Subcutaneous abdominal adipose tissue (tissue), 5 donors: ENCODE results near the gene TSSC4.

Source experiments
- H3K27ac ChIP-seq: one replicate; pipeline ENCODE4 v1.7.0; 2013; ENCODE audit warnings: low read depth, mild to moderate bottlenecking, inconsistent platforms, low read length, moderate library complexity
- H3K27me3 ChIP-seq, 5 donors: one replicate each; pipeline ENCODE4 v1.7.0; 2013; ENCODE audit warnings: low read length in 5 of 5, inconsistent platforms in 1 of 5; ENCODE audit not compliant: control insufficient read depth in 5 of 5, insufficient read depth in 4 of 5
- H3K36me3 ChIP-seq, 5 donors: one replicate each; pipeline ENCODE4 v1.7.0; 2013; ENCODE audit warnings: low read length in 5 of 5; ENCODE audit not compliant: control insufficient read depth in 5 of 5, insufficient read depth in 5 of 5
- H3K4me1 ChIP-seq, 5 donors: one replicate each; pipeline ENCODE4 v1.7.0; 2013; ENCODE audit warnings: low read length in 5 of 5, mild to moderate bottlenecking in 3 of 5, moderate library complexity in 1 of 5; ENCODE audit not compliant: control insufficient read depth in 5 of 5, insufficient read depth in 5 of 5
- H3K4me3 ChIP-seq, 5 donors: one replicate each; pipeline ENCODE4 v1.7.0; 2013; ENCODE audit warnings: low read length in 5 of 5, low read depth in 1 of 5
- H3K9ac ChIP-seq, 5 donors: one replicate each; pipeline ENCODE4 v1.7.0; 2013; ENCODE audit warnings: low read length in 5 of 5, mild to moderate bottlenecking in 4 of 5, moderate library complexity in 3 of 5
- H3K9me3 ChIP-seq, 5 donors: one replicate each; pipeline ENCODE4 v1.7.0; 2013; ENCODE audit warnings: low read length in 5 of 5; ENCODE audit not compliant: control insufficient read depth in 5 of 5
- donor health status: healthy.
- donor health status: healthy.
- donor health status: healthy.
- donor health status: healthy.
- donor health status: healthy.

TSSC4 gene

GRCh38 chr11:2385156-2386151, 15.1 kb upstream of the TSSC4 start:
- H3K27ac ChIP-seq: no peak overlapping the region
- no peaks in the 10 kb centered on the region for H3K9me3 ChIP-seq
- peak overlapping the region in 2 of 5 donors; percentile 1 to 44 for H3K4me3 ChIP-seq
- peaks cover 29 to 97% (median 96%) of the 10 kb centered on the region in 5 donors for H3K4me1 ChIP-seq
- peaks cover 0 to 27% (median 23%) of the 10 kb centered on the region in 5 donors for H3K36me3 ChIP-seq
- H3K9ac ChIP-seq: peak overlapping the region in 1 of 5 donors; percentile 56
- no peaks in the 10 kb centered on the region for H3K27me3 ChIP-seq

DNA sequence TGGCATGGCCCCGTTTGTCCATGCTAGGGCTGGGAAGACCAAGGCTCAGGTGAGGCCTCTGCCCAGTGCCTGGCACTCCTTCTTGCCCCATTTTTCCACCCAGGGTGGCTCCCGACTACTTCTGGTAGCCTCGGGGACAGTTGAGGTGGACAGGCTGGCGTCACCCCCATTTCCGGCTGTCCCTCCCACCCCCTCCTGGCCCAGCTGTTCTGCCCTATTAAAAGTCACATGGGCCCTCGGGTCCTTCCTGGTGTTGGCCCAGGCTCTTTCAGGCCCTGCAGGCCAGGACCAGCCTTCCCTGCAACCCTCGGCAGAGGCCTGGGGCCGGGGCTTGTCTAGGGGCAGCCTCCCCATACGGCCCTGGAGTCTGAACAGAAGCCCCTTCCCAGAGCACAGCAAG, 14.0 kb upstream of the TSSC4 start:
- H3K4me3 ChIP-seq: peak overlapping the region in 2 of 5 donors; percentile 9 to 17
- peaks cover 23 to 92% (median 87%) of the 10 kb centered on the region in 5 donors for H3K4me1 ChIP-seq
- no peaks in the 10 kb centered on the region for H3K9me3 ChIP-seq
- H3K9ac ChIP-seq: peak overlapping the region in 2 of 5 donors; percentile 16 to 63
- H3K27me3 ChIP-seq: no peaks in the 10 kb centered on the region
- H3K27ac ChIP-seq: peak overlapping the region; percentile 29
- peaks cover 0 to 36% (median 32%) of the 10 kb centered on the region in 5 donors for H3K36me3 ChIP-seq

DNA sequence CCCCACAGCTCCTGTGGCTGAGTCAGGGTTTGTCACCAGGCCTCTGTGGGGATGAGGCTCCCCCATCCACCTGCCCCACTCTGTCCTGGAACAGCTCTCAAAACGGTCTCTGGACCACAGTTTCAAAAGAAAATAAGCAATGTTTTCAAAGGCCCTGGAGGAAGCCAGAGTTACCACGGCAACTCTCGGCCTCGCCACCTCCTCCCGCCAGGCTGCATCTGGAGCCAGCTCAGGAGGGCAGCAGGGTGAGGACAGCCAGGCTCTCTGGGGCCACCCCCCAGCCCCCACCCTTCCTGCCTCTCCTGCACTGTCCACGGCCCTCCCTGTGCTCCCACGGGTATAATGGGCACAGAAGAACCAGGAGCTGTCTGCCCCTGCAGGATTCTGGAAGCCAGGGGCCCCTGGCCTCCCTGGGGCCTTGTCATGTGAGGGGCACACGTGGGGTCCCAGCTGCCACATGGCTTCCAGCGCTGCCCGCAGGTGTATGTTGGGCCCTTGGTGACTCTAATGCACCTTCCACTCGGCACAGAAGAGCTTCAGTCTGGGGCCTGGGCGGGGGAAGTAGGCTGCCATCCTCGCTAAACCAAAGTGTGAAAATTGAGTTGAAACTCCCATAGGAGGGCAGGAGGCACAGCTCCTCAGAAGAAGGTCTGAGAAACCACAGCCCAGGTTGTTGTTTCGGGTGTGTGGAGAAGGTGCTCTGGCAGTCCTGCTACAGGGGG, 13.1 kb upstream of the TSSC4 start:
- no peaks in the 10 kb centered on the region for H3K27me3 ChIP-seq
- H3K36me3 ChIP-seq: peaks cover 0 to 41% (median 40%) of the 10 kb centered on the region in 5 donors
- no peaks in the 10 kb centered on the region for H3K9me3 ChIP-seq
- H3K9ac ChIP-seq: peak overlapping the region in 1 of 5 donors; percentile 63
- peaks cover 21 to 85% (median 82%) of the 10 kb centered on the region in 5 donors for H3K4me1 ChIP-seq
- peak overlapping the region; percentile 29 for H3K27ac ChIP-seq
- H3K4me3 ChIP-seq: peak overlapping the region in 1 of 5 donors; percentile 17

GRCh38 chr11:2388431-2389376, 11.8 kb upstream of the TSSC4 start:
- Histone ChIP-seq H3K9ac (peak overlapping the region in 1 of 5 donors; percentile 62), H3K4me1 (peaks cover 15 to 72% (median 69%) of the 10 kb centered on the region in 5 donors), H3K4me3 (peak overlapping the region in 1 of 5 donors; percentile 6), H3K27me3 (no peaks in the 10 kb centered on the region), H3K9me3 (no peaks in the 10 kb centered on the region), H3K36me3 (peaks cover 0 to 53% (median 51%) of the 10 kb centered on the region in 5 donors), H3K27ac (no peak overlapping the region)

DNA sequence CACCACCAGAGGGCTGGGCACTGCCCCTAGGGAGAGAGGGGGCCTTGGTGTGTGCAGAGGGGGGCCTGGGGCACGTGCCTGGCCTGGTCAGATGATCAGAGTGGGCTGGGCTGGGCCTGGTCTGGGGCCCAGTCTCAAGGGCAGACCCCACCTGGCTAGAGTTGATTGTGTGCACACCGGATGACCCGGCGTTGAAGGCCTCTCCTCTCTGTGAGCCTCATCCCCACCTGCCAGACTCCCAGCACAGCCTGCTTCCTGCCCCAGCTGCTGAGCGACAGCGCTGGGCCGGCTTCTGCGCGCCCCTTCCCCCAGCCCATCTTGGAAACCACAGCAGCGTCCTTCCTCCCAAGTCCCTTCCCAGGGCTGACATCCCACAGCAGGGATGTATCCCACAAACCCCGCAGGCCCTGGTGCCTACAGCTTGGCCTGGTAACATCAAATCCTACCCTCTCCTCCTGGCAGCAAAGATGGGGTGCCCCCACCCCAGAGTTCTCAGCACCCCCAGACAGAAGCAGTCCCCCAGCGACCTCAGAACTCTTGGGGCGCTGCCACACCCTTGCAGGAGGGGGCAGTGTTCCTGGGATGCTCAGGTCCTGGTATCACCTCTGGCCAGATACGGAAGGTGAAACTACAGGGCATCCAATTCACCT, 11.0 kb upstream of the TSSC4 start:
- Histone ChIP-seq H3K9ac (peak overlapping the region in 1 of 5 donors; percentile 62), H3K9me3 (no peaks in the 10 kb centered on the region), H3K4me3 (no peak overlapping the region), H3K27me3 (no peaks in the 10 kb centered on the region), H3K36me3 (peaks cover 0 to 61% (median 59%) of the 10 kb centered on the region in 5 donors), H3K27ac (peak overlapping the region; percentile 16), H3K4me1 (peaks cover 15 to 68% (median 65%) of the 10 kb centered on the region in 5 donors)

GRCh38 chr11:2390091-2390724, 10.3 kb upstream of the TSSC4 start:
- Histone ChIP-seq H3K27ac (peak overlapping the region; percentile 16), H3K9ac (no peak overlapping the region), H3K27me3 (no peaks in the 10 kb centered on the region), H3K9me3 (no peaks in the 10 kb centered on the region), H3K4me1 (peaks cover 14 to 61% (median 58%) of the 10 kb centered on the region in 5 donors), H3K4me3 (no peak overlapping the region), H3K36me3 (peaks cover 0 to 63% (median 61%) of the 10 kb centered on the region in 5 donors)

DNA sequence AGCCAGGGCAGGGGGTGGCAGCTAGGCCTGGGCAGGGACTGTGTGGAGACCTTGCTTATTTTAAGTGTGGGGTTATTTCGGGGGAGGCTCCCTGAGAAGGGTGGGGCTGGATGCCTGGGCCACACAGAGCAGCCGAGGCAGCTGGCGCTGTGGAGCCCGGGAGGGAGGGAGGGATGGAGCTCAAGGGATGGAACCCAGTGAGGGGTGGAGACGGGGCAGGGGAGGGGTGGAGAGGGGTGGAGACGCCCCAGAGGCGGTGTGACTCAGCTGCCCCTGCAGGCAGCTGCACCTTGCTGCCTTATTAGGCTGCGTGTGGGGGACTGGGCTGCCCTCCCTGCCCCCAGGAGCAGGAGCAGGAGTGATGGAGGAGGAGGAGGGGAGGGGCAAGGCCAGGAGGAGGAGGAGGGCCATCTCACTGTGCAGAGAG, 9.8 kb upstream of the TSSC4 start:
- H3K27ac ChIP-seq: no peak overlapping the region
- H3K9me3 ChIP-seq: no peaks in the 10 kb centered on the region
- peaks cover 12 to 56% (median 53%) of the 10 kb centered on the region in 5 donors for H3K4me1 ChIP-seq
- H3K27me3 ChIP-seq: no peaks in the 10 kb centered on the region
- peaks cover 0 to 63% (median 61%) of the 10 kb centered on the region in 5 donors for H3K36me3 ChIP-seq
- H3K4me3 ChIP-seq: no peak overlapping the region
- H3K9ac ChIP-seq: no peak overlapping the region

DNA sequence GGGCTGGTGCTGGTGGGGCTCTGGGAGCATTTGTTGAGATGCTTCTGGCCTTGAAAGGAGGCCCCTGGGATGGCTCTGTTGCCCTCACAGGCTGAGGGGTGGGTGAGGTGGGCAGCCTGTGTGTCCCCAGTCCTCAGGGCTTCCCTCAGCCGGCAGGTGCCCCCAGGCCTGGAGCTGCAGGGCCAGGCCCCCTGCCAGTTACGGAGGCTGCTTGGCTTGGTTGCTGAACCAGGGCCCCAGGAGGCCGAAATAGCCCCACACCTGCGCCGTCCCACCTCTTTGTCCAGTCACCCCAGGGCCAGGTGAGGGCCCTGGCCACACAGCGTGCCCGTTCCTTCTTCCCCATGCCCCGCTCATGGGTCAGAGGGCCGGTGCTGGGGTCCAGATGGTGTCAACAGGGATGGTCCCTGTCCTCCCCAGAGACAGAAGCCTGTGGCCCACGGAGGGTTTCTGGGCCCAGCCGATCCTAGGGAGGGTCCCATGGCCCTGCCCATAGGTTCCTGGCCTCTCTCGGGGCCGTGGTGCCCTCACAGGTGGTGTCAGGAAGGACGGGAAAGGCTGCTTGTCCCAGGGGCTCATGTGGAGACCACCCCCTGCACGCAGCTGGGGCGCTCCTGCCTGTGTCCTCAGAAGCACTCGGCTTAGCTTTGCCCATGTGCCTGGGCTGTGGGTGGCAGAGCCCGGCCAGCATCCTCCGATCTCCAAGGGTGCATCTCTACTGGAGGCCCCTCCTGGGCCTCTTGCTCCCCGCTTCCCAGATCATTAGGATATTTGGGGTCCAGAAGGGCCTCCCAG, 9.2 kb upstream of the TSSC4 start:
- H3K36me3 ChIP-seq: peaks cover 0 to 66% (median 65%) of the 10 kb centered on the region in 5 donors
- H3K9me3 ChIP-seq: no peaks in the 10 kb centered on the region
- peaks cover 11 to 49% (median 47%) of the 10 kb centered on the region in 5 donors for H3K4me1 ChIP-seq
- H3K27ac ChIP-seq: no peak overlapping the region
- no peaks in the 10 kb centered on the region for H3K27me3 ChIP-seq
- peak overlapping the region in 1 of 5 donors; percentile 35 for H3K9ac ChIP-seq
- no peak overlapping the region for H3K4me3 ChIP-seq
